ENCODE results near the gene ANO4.

- TF ChIP-seq POLR2AphosphoS5 (IDR thresholded peaks at IDR 0.05; ENCODE audit: borderline replicate concordance, low read depth, low read length) (no peak), EZH2 (IDR thresholded peaks at IDR 0.05) (no peak)
Measured at GRCh38 chr12:100833282-100833681, 38.7 kb downstream of the ANO4 start.
